ENCODE results near the gene CNBP. TPM values are rescaled to one million over a fixed set of nuclear protein-coding genes. Genes with fewer than 3 reads are reported as not detected.
A peak's percentile ranks its signal among the peaks of the same experiment; 100 is the strongest.

CNBP gene
- total RNA-seq, 1 donor from 2014 or later = 227 TPM

- H3K27me3 ChIP-seq (ENCODE audit: insufficient read depth, low read length) = no peaks in the 10 kb centered on the region
- peak overlapping the region; percentile 90 for H3K27ac Mint-ChIP-seq (ENCODE audit: unreplicated experiment)
- H3K9ac ChIP-seq (ENCODE audit: low read length) = peak overlapping the region; percentile 98
- H3K36me3 ChIP-seq (ENCODE audit: insufficient read depth, low read length) = peaks cover 6% of the 10 kb centered on the region
- FAIRE-seq (no peak), DNase-seq (ENCODE audit: low read depth) (no peak)
- peak overlapping the region; percentile 90 for H3K27ac ChIP-seq (ENCODE audit: low read depth, low read length)
- H3K4me1 ChIP-seq (ENCODE audit: insufficient read depth, low read length) = peaks cover 16% of the 10 kb centered on the region
- peak overlapping the region; percentile 96 for H3K4me3 Mint-ChIP-seq (ENCODE audit: unreplicated experiment)
- peaks cover 56% of the 10 kb centered on the region for H3K79me2 ChIP-seq (ENCODE audit: insufficient read depth, low read length)
- H4K20me1 ChIP-seq (ENCODE audit: insufficient read depth, low read length) = peaks cover 35% of the 10 kb centered on the region
- no peak for TF ChIP-seq CTCF (IDR thresholded peaks at IDR 0.05; ENCODE audit: insufficient read depth, low read depth, low read length)
- no peak for TF ChIP-seq EZH2 (IDR thresholded peaks at IDR 0.05; ENCODE audit: insufficient read depth, low read length)
- peak overlapping the region; percentile 63 for H2AFZ ChIP-seq (ENCODE audit: low read depth, low read length)
- no peaks in the 10 kb centered on the region for H3K9me3 ChIP-seq (ENCODE audit: insufficient read depth, low read depth, low read length)
- no peaks in the 10 kb centered on the region for H3K9me3 Mint-ChIP-seq (ENCODE audit: unreplicated experiment)
- no peaks in the 10 kb centered on the region for H3K36me3 Mint-ChIP-seq (ENCODE audit: low read depth, unreplicated experiment)
- H3K27me3 Mint-ChIP-seq (ENCODE audit: low read depth, unreplicated experiment) = no peaks in the 10 kb centered on the region
- peak overlapping the region; percentile 96 for H3K4me3 ChIP-seq (ENCODE audit: insufficient read depth, low read depth, low read length)
- peaks cover 15% of the 10 kb centered on the region for H3K4me1 Mint-ChIP-seq (ENCODE audit: low read depth, unreplicated experiment)
- peak overlapping the region; percentile 88 for H3K4me2 ChIP-seq (ENCODE audit: low read length)
These were observed 631 bp upstream of the CNBP start for GRCh38 chr3:129184396-129184657.

- Histone ChIP-seq H3K9ac (ENCODE audit: low read length) (peak overlapping the region; percentile 98), H4K20me1 (ENCODE audit: insufficient read depth, low read length) (peaks cover 53% of the 10 kb centered on the region), H3K27ac (ENCODE audit: low read depth, low read length) (peak overlapping the region; percentile 95), H3K9me3 (ENCODE audit: insufficient read depth, low read depth, low read length) (no peaks in the 10 kb centered on the region), H3K79me2 (ENCODE audit: insufficient read depth, low read length) (peaks cover 74% of the 10 kb centered on the region), H3K4me1 (ENCODE audit: insufficient read depth, low read length) (peaks cover 16% of the 10 kb centered on the region), H2AFZ (ENCODE audit: low read depth, low read length) (no peak overlapping the region), H3K4me2 (ENCODE audit: low read length) (peak overlapping the region; percentile 88), H3K4me3 (ENCODE audit: insufficient read depth, low read depth, low read length) (peak overlapping the region; percentile 96), H3K36me3 (ENCODE audit: insufficient read depth, low read length) (peaks cover 8% of the 10 kb centered on the region), H3K27me3 (ENCODE audit: insufficient read depth, low read length) (no peaks in the 10 kb centered on the region)
- peak overlapping the region; percentile 87 for H3K27ac Mint-ChIP-seq (ENCODE audit: unreplicated experiment)
- H3K27me3 Mint-ChIP-seq (ENCODE audit: low read depth, unreplicated experiment) = no peaks in the 10 kb centered on the region
- no peaks in the 10 kb centered on the region for H3K36me3 Mint-ChIP-seq (ENCODE audit: low read depth, unreplicated experiment)
- peak; percentile 46 for DNase-seq (ENCODE audit: low read depth)
- no peaks in the 10 kb centered on the region for H3K9me3 Mint-ChIP-seq (ENCODE audit: unreplicated experiment)
- TF ChIP-seq EZH2 (IDR thresholded peaks at IDR 0.05; ENCODE audit: insufficient read depth, low read length) (no peak), CTCF (IDR thresholded peaks at IDR 0.05; ENCODE audit: insufficient read depth, low read depth, low read length) (no peak)
- no peak for FAIRE-seq
- peak overlapping the region; percentile 96 for H3K4me3 Mint-ChIP-seq (ENCODE audit: unreplicated experiment)
- peaks cover 20% of the 10 kb centered on the region for H3K4me1 Mint-ChIP-seq (ENCODE audit: low read depth, unreplicated experiment)
These were observed 1.1 kb downstream of the CNBP start for GRCh38 chr3:129182390-129183185.

GRCh38 chr3:129181819-129182218, 1.9 kb downstream of the CNBP start:
- Histone ChIP-seq H3K36me3 (ENCODE audit: insufficient read depth, low read length) (peaks cover 13% of the 10 kb centered on the region), H3K4me3 (ENCODE audit: insufficient read depth, low read depth, low read length) (peak overlapping the region; percentile 96), H3K27me3 (ENCODE audit: insufficient read depth, low read length) (no peaks in the 10 kb centered on the region), H3K9me3 (ENCODE audit: insufficient read depth, low read depth, low read length) (no peaks in the 10 kb centered on the region), H3K4me1 (ENCODE audit: insufficient read depth, low read length) (peaks cover 16% of the 10 kb centered on the region), H4K20me1 (ENCODE audit: insufficient read depth, low read length) (peaks cover 60% of the 10 kb centered on the region), H3K4me2 (ENCODE audit: low read length) (peak overlapping the region; percentile 88), H3K79me2 (ENCODE audit: insufficient read depth, low read length) (peaks cover 81% of the 10 kb centered on the region), H2AFZ (ENCODE audit: low read depth, low read length) (no peak overlapping the region), H3K27ac (ENCODE audit: low read depth, low read length) (peak overlapping the region; percentile 95), H3K9ac (ENCODE audit: low read length) (peak overlapping the region; percentile 98)
- DNase-seq (ENCODE audit: low read depth) (no peak), FAIRE-seq (no peak)
- peaks cover 20% of the 10 kb centered on the region for H3K4me1 Mint-ChIP-seq (ENCODE audit: low read depth, unreplicated experiment)
- H3K27ac Mint-ChIP-seq (ENCODE audit: unreplicated experiment) = no peak overlapping the region
- no peaks in the 10 kb centered on the region for H3K9me3 Mint-ChIP-seq (ENCODE audit: unreplicated experiment)
- H3K27me3 Mint-ChIP-seq (ENCODE audit: low read depth, unreplicated experiment) = no peaks in the 10 kb centered on the region
- no peaks in the 10 kb centered on the region for H3K36me3 Mint-ChIP-seq (ENCODE audit: low read depth, unreplicated experiment)
- TF ChIP-seq CTCF (IDR thresholded peaks at IDR 0.05; ENCODE audit: insufficient read depth, low read depth, low read length) (no peak), EZH2 (IDR thresholded peaks at IDR 0.05; ENCODE audit: insufficient read depth, low read length) (no peak)
- H3K4me3 Mint-ChIP-seq (ENCODE audit: unreplicated experiment) = peak overlapping the region; percentile 96
